HG03342 (cell line): ENCODE results near the gene MOSPD3.

Experiments used
- ATAC-seq: cut with Tn5 transposase; IDR thresholded peaks from one replicate; pipeline ENCODE4 v1.9.1; 2021; ENCODE audit warnings: mild to moderate bottlenecking, moderate library complexity; ENCODE audit not compliant: unreplicated experiment

Gene MOSPD3

DNA sequence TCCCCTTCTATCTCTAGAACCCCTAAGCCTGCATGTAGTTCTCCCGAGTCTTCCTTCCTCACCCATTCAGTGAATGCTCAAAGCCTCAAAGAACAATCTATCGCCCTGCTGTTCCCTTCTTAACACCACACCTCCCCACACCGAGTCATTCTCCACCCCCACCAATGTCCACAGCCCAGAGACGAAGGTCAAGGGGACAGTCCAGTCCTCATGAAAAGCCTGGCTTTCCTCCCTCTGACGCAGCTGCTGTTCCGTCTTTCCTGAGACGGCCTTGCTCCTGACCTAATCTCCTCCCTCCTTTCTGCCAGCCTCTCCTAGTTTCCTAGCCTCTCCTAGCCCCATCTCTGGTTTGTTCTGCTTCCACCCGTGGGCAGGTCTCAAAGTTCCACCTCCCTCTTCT is 9.2 kb downstream of the MOSPD3 start:
- no peak for ATAC-seq

DNA sequence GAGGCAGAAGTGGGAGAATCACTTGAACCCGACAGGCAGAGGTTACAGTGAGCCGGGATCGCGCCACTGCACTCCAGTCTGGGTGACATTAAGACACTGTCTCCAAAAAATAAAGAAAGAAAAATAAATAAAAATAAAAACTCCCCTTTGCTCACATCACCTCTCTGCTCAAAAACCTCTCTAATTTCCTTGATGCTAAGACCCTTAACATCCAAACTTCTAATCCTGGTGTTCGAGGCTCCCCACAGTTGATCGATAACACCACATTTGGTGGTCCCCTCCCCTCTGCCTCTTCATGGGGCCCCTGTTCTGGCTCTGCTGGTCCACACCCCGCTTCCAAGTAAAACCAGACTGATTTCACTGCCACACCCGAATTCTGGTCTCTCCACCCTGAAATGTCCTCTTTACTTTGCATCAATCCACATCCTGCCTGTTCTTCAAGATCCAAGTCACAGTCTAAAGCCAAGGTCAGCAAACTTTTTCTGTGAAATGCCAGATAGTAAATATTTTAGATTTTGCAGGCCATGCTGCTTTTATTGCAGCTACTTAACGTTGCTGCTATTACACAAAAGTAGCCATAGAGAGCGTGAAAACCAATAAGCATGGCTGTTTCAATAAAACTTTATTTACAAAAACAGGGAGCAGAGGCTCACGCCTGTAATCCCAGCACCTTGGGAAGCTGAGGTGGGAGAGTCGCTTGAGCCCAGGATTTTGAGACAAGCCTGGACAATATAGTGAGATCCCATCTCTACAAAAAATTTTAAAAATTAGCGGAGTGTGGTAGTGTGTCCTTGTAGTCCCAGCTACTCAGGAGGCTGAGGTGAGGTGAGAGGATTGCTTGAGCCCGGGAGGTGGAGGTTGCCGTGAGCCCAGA is 11.8 kb downstream of the MOSPD3 start:
- no peak for ATAC-seq

DNA sequence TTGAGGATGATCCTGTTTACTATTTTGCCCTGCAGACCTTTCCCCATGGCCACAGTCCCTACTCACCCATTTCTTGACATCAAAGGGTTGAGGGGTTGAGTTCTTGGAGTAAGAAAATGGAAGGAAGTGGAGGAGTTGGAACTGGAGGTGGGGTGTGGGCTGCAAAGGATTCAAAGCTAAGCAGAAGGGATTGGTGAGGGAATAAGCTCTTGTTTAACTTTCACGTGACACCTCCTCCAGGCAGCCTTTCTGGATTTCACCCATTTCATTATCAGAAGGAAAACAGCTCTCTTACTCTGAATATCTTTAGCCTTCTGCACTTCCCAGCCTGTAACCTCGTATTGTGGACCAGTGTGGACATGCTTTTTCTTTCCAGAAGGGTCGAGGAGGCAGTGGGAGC is 13.7 kb downstream of the MOSPD3 start:
- ATAC-seq, result no peak

DNA sequence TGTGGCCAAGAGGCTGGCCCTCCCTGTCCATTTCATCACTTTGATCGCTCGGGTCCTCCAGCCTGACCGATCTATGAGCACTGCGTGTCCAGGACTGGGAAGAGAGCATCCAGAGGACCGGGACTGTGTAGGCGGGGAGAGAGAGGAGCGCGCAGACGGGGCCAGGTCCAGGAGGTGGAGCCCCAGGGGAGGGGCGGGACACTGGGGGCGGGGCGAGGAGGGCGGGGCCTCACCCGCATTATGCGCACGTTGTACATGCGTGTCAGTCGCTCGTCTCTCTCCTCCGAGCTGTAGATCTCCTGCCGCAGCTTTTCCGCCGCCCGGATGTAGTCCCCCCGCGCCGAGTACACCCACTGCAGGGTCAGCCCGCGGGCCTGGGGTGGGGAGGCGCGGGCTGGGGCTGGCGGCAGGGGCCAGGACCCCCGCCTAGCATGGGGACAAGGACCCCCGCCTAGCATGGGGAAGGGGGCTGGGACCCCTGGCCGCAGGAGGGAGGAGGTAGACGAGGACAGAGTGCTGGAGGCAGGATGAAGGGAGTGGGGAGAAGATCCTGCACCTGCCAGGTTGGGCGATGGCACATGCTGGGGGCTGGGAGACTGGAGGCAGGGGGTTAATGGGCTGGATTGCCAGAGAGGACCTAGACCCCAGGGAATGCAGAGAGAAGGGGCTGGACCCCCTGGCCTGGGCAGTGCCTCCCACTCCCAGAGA is 14.3 kb downstream of the MOSPD3 start:
- peak; percentile 81 for ATAC-seq

DNA sequence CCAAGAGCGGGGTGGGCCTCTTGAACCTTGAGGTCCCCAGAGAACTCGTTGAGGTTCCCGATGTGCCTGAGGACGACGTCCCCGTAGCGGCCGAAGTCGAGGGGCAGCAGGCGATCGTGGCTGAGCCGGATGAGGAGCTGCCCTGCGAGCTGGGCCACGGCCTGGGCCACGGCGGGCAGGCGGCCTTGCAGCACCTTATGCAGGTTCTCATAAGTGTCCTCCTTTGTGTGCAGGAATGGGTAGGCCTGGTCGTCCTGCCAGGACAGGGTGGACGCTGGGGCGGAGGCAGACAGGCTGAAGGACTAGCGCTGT is 14.9 kb downstream of the MOSPD3 start:
- ATAC-seq, result no peak

DNA sequence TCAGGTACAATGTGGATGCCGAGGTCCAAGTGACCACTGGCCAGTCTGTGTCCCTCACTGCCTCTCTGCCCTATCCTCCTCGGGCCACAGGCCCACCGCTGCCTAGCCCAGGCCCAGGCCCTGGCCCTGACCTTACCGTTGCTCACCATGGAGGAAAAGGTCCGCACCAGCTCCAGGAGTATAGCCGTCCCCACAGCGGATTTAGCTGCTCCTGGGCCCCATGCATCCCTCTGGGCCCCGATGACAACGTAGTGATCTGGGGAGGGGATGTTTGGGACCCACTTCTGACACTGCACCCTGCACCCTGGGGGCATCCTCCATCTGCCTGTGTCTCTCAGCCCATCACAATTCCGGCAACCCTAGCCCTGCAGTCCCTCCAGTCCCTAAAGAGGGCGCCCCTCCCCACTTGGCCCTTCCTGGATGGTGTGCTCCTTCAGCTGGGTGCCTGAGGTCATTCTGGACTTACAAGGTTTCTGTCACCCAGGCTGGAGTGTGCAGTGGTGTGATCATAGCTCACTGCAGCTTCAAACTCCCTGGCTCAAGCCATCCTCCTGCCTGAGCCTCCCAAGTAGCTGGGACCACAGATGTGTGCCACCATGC is 16.9 kb downstream of the MOSPD3 start:
- ATAC-seq, result no peak

DNA sequence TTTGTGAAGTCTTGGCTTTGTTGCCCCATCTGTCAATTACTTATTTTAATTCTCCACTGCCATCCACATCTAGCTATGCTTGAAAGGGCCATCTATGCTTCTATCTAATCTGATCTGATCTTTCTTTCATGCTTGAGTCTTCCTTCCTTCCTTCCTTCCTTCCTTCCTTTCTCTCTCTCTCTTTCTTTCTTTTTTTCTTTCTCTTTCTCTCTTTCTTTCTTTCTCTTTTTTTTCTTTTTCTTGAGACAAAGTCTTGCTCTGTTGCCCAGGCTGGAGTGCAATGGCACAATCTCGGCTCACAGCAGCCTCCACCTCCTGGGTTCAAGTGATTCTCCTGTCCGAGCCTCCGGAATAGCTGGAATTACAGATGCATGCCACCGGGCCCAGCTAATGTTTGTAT is 17.7 kb downstream of the MOSPD3 start:
- ATAC-seq, result no peak

DNA sequence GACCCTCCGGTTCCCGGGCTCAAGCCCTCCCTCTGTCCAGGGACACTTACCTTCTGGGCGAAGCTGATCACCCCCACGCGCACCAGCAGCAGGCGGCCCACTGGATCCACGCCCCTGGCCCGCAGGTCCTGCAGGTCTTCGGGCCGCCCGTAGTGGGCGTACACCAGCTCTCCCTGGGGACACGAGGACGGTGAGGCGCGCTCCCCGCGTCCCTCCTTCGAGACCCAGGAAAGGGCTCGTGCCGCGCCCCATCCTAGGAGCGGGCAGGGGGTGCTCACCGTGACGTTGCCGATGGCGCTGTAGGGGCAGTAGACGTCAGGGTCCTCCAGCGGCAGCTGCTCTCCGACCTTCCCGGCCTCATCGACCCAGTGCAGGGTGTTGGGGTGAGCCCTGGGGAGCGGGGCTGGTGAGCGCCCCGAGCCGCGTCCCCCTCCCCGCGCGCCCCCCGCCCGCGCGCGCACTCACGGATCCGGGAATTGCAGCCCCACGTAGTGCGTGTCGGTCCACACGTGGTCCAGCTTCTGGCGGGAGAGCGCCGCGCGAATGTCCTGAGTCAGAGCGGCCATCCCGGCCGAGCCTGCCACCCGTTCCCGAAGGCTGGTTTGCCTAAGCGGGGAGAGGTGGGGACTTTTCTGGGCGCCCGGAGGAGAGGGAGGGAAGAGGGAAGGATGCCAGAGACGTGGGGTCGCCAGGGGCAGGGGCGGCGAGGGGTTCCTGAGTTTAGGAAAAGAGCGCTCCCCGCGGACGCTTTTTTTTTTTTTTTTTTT is 20.8 kb downstream of the MOSPD3 start:
- ATAC-seq, result no peak

DNA sequence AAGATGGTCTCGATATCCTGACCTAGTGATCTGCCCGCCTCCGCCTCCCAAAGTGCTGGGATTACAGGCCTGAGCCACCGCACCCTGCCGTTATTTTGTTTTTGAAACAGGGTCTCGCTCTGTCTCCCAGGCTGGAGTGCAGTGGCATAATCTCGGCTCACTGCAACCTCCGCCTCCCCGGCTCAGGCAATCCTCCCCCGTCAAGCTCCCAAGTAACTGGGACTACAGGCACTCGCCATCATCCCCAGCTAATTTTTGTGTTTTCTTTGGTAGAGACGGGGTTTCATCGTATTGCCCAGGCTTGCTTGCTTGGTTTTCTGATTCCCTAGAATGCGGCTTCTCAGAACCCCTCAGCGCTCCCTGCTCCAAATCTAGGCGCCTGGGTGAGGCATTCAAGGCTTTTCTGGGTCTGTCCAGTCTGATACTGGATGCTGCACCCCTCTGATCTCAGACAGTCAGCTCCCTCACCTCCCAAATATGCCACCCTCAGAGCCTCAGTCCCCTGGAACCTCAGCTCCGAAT is 27.7 kb downstream of the MOSPD3 start:
- no peak for ATAC-seq

DNA sequence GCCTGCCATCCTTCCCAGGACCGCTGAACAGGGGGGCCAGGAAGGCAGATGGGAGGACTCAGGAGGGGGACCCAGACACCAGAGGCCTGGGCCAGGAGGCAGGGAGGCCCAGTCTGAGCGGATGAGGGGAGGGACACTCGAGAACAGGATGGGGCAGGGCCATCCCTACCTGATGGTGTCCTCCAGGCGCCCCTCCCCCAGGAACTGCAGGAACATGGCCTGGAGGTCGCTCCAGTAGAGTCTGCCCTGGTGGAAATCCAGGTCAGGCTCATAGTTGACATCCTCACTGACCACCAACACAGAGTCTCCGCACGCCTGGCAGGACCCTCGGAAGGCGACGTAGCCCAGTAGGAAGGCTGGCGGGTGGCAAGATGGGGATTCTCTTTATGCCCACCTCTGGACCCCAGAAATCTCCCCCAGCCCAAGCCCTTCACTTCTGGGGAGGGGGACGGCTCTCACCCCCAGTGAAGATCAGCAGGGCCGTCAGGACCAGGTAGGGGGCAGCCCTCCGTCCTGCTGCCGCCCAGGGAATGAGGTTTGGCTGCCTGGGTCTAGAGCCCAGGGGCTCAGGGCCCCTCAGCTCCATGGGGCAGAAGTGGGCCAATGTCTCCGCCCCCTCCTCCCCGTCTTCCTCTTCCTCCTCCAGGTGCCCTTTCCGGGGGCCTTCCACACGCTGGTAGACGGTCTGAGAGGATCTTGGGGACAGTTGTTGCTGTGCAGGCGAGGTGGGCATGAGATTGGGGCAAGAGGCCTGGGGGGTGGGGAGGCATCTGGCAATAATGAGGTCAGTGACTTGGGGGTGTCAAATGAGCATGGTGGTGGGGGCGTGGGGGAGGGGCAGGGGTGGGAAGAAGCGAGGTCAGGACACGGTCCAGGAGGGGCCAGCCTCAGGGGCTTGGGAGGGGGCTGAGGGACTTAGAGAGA is 28.4 kb downstream of the MOSPD3 start:
- no peak for ATAC-seq

DNA sequence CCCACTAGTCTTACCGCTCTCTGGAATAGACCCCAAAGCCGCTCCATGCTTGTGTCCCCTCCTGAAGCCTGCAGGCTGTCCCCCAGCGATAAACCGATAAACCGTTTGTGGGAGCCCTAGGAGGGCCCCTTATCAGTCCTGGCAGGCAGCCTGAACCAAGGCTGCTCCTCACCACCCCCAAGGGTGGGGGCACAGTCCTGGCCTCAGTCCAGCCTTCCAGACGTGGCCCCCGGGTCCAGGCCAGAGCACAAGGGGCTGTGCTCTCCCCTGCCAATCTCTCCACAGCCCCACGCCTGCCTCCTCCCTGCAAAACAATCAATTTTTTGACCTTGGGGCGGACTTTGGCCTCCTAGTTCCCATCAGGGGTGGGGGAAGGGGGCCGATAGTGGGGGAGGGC is 29.1 kb downstream of the MOSPD3 start, which contains the start of gene TFR2:
Gene TFR2, minus strand, starts transcription at position 90 of the 397 bp plus-strand sequence. Its CDS starts 43 bp downstream, at position 47.
- no peak for ATAC-seq

DNA sequence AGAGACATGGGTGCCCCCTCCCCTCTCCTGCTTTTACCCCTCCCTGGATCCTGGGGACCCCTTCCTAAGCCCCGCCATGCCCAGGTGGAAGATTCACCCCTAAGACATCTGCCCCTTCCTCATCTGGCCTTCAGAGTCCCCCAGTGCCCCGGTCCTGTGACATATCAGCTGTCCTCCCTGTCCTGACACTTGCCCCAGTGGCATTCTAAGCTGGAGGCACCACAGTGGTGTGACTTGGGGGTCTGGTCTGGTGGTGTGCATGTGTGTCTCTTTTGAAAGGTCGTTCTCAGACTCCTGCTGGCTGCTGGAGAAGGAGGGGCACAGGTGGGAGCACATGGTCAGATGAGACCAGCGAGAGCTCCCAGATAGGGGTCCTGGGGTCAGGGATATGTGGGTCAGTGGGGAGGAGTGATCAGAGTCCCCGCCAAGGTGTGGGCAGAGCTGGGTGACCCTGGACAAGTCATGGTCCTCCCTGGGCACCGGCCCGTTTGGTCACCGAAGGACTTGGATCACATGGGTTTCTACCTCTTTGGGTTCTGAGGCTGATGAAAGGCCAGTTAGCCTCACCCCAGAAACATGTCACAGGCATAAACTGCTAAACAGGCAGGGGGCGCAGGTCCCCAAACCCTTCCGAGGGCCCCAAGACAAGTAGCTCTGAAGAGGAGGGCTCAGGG is 29.7 kb downstream of the MOSPD3 start:
- ATAC-seq, result no peak

DNA sequence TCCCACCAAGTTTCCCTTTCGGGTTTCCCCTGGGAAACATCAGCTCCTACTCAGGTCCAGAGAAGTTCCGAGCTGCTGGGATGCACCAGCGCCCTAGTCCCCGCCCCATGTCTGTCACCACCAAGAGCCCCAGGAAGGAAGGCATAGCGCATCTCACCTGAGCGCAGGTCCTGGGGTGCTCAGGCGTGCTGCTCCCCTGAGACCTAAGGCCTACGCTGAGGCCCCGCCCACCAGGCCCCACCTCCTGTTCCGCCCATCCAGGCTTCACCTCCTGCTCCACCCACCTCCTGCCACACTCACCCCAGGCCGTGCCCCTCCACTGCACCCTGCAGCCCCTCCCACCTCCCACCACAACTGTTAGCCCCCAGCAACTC is 30.2 kb downstream of the MOSPD3 start:
- no peak for ATAC-seq

DNA sequence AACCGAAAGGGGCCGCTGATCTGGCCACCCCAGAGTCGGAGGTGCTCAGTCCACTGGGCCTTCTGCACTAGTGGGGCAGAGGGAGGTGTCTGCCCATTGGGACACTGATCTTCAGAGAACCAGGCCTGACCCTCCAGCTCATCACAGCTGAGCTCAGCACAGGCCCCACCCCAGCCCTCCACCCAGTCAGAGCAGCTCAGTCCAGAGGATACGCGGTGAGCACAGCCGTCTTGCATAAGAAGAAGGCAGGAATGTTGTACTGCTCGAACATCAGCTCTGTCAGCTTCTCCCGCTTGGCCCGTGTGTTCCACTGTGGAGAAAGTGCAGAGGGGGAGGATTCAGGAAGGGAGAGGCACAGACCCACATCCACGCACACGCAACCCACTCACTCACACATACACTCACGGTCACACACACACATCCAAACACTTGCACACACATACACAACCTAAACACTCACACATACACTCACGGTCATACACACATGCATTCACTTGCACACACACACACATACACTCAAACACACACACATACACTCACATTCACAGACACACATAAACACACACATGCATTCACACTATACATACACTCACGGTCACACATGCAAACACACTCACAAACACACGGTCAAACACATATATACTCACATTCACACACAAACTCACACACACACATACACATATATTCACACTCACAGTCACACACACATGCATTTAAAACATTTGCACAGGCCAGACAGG is 37.7 kb downstream of the MOSPD3 start:
- ATAC-seq, result no peak

DNA sequence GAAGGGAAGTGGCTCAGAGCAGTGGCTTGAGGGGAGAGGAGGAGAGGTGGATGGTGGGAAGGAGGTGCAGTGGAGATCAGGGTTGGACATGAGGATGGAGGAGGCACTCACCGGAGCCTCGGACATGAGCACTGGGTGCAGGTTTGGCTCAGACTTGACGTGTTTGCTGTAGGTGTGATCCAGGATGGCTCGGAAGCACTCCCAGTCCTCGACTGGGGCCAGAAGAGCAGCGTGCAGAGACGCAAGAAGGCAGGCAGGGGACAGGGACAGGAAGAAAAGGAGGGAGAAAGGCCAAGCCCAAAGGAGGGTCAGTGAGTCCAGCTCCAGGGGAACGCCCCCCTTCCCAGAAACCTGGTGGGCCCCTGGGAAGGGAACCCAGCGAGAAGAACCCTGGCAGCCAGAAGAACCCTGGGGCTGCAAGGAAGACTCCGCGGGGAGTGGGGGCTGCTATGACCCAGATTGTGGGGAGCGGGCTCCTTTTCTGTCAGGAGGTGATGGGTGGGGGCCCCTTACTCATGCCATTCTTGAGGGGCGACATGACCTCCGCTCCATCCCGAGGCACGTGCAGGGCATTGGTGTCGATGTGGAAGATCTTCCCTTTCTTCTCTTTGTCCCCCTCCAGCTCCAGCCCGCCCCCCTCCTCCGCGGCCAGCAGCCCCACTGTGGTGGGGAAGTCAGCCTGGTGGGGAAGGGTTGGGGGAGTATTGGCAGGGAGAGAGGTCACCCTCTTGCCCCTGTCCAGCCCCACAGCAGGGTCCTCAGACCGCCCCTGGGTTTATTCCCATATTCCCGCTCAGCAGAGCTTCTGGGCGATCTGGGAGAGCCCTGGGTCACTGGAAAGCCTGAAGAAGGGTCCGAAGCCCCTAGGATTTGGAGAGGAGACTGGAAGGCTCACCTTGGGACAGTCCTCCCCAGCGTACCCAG is 42.8 kb downstream of the MOSPD3 start:
- no peak for ATAC-seq

DNA sequence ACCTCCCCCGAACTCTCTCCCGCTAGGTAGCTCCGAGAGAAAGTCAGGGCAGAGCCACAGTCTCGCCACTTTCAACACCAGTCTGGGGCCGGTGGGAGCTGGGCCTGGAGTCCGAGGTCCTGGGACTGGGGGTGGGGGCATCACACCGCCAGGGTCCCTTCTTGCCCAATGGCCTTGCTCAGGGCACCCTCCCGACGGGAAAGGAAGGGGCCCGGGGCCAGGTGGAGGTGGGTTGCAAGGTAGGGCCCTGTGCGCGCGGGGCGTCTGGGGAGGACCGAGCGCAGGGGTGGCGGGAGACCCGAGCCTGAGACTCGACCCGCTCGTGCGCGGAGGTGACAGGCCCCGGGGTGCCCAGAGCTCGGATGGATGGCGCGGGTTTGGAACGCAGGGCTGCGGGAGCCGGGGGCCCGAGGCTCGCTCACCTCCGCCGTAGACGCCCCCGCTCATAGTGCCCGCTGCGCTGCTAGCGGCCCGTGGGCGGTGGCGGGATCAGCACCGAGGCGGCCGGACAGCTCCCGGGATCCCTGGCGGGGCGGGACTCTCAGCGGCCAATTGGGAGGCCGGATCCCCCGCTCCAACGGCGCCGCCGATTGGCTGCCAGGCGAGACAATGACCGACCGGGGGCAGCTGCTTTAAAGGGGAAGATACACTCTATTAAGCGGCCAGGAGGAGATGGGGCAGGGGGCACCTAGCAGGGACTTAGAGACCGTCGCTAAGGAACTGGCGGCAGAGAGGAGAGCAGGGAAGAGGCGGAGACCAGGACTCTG is 43.8 kb downstream of the MOSPD3 start, which contains the start of gene ACTL6B:
Gene ACTL6B, minus strand, starts transcription at position 541 of the 767 bp plus-strand sequence. Its CDS starts 94 bp downstream, at position 447.
- ATAC-seq, result no peak
